ENCODE results near the gene MYOZ1.

The MYOZ1 gene

GRCh38 chr10:73647211-73647874, 6.1 kb upstream of the MYOZ1 start:
- Histone ChIP-seq H3K9ac (ENCODE audit: low read depth in 1 of 2, low read length in 2 of 2) (peak overlapping the region; percentile 58 to 63), H3K27me3 (ENCODE audit: control insufficient read depth in 1 of 2, insufficient read depth in 2 of 2, low read length in 2 of 2) (no peaks in the 10 kb centered on the region), H3K4me1 (ENCODE audit: control insufficient read depth in 1 of 2, insufficient read depth in 2 of 2, low read length in 2 of 2) (peaks cover 5 to 7% of the 10 kb centered on the region in 2 donors), H3K4me3 (ENCODE audit: low read depth in 1 of 2, low read length in 2 of 2) (peak overlapping the region; percentile 74 to 83), H3K36me3 (ENCODE audit: control insufficient read depth in 1 of 2, insufficient read depth in 2 of 2, low read length in 2 of 2) (no peaks in the 10 kb centered on the region), H3K9me3 (ENCODE audit: control insufficient read depth in 1 of 2, low read length in 2 of 2) (no peaks in the 10 kb centered on the region), H3K27ac (ENCODE audit: low read depth, low read length) (no peak overlapping the region)

GRCh38 chr10:73646598-73647041, 5.3 kb upstream of the MYOZ1 start:
- H3K4me1 ChIP-seq (ENCODE audit: control insufficient read depth in 1 of 2, insufficient read depth in 2 of 2, low read length in 2 of 2), result peaks cover 5 to 7% of the 10 kb centered on the region in 2 donors
- H3K4me3 ChIP-seq (ENCODE audit: low read depth in 1 of 2, low read length in 2 of 2), result no peak overlapping the region
- no peak overlapping the region for H3K9ac ChIP-seq (ENCODE audit: low read depth in 1 of 2, low read length in 2 of 2)
- H3K27ac ChIP-seq (ENCODE audit: low read depth, low read length), result no peak overlapping the region
- H3K36me3 ChIP-seq (ENCODE audit: control insufficient read depth in 1 of 2, insufficient read depth in 2 of 2, low read length in 2 of 2), result no peaks in the 10 kb centered on the region
- H3K27me3 ChIP-seq (ENCODE audit: control insufficient read depth in 1 of 2, insufficient read depth in 2 of 2, low read length in 2 of 2), result no peaks in the 10 kb centered on the region
- no peaks in the 10 kb centered on the region for H3K9me3 ChIP-seq (ENCODE audit: control insufficient read depth in 1 of 2, low read length in 2 of 2)

- peaks cover 5 to 7% of the 10 kb centered on the region in 2 donors for H3K4me1 ChIP-seq (ENCODE audit: control insufficient read depth in 1 of 2, insufficient read depth in 2 of 2, low read length in 2 of 2)
- no peak overlapping the region for H3K27ac ChIP-seq (ENCODE audit: low read depth, low read length)
These were observed 4.0 kb upstream of the MYOZ1 start for GRCh38 chr10:73645251-73645650.

GRCh38 chr10:73644767-73645166, 3.5 kb upstream of the MYOZ1 start:
- H3K4me1 ChIP-seq (ENCODE audit: control insufficient read depth in 1 of 2, insufficient read depth in 2 of 2, low read length in 2 of 2), result peaks cover 5 to 7% of the 10 kb centered on the region in 2 donors

More at GRCh38 chr10:73645251-73645650, 4.0 kb upstream of the MYOZ1 start:
- H3K36me3 ChIP-seq (ENCODE audit: control insufficient read depth in 1 of 2, insufficient read depth in 2 of 2, low read length in 2 of 2), result no peaks in the 10 kb centered on the region
- no peaks in the 10 kb centered on the region for H3K9me3 ChIP-seq (ENCODE audit: control insufficient read depth in 1 of 2, low read length in 2 of 2)
- H3K27me3 ChIP-seq (ENCODE audit: control insufficient read depth in 1 of 2, insufficient read depth in 2 of 2, low read length in 2 of 2), result no peaks in the 10 kb centered on the region
- no peak overlapping the region for H3K4me3 ChIP-seq (ENCODE audit: low read depth in 1 of 2, low read length in 2 of 2)
- H3K9ac ChIP-seq (ENCODE audit: low read depth in 1 of 2, low read length in 2 of 2), result no peak overlapping the region

GRCh38 chr10:73644015-73644743, 2.9 kb upstream of the MYOZ1 start:
- H3K27ac ChIP-seq (ENCODE audit: low read depth, low read length), result no peak overlapping the region
- peaks cover 5 to 7% of the 10 kb centered on the region in 2 donors for H3K4me1 ChIP-seq (ENCODE audit: control insufficient read depth in 1 of 2, insufficient read depth in 2 of 2, low read length in 2 of 2)
- H3K9me3 ChIP-seq (ENCODE audit: control insufficient read depth in 1 of 2, low read length in 2 of 2), result no peaks in the 10 kb centered on the region
- no peak overlapping the region for H3K9ac ChIP-seq (ENCODE audit: low read depth in 1 of 2, low read length in 2 of 2)
- H3K27me3 ChIP-seq (ENCODE audit: control insufficient read depth in 1 of 2, insufficient read depth in 2 of 2, low read length in 2 of 2), result no peaks in the 10 kb centered on the region
- H3K36me3 ChIP-seq (ENCODE audit: control insufficient read depth in 1 of 2, insufficient read depth in 2 of 2, low read length in 2 of 2), result no peaks in the 10 kb centered on the region
- no peak overlapping the region for H3K4me3 ChIP-seq (ENCODE audit: low read depth in 1 of 2, low read length in 2 of 2)

More at GRCh38 chr10:73644767-73645166, 3.5 kb upstream of the MYOZ1 start:
- H3K27ac ChIP-seq (ENCODE audit: low read depth, low read length), result no peak overlapping the region
- no peaks in the 10 kb centered on the region for H3K27me3 ChIP-seq (ENCODE audit: control insufficient read depth in 1 of 2, insufficient read depth in 2 of 2, low read length in 2 of 2)
- H3K9me3 ChIP-seq (ENCODE audit: control insufficient read depth in 1 of 2, low read length in 2 of 2), result no peaks in the 10 kb centered on the region
- H3K9ac ChIP-seq (ENCODE audit: low read depth in 1 of 2, low read length in 2 of 2), result no peak overlapping the region
- no peaks in the 10 kb centered on the region for H3K36me3 ChIP-seq (ENCODE audit: control insufficient read depth in 1 of 2, insufficient read depth in 2 of 2, low read length in 2 of 2)
- H3K4me3 ChIP-seq (ENCODE audit: low read depth in 1 of 2, low read length in 2 of 2), result no peak overlapping the region

- Histone ChIP-seq H3K4me1 (ENCODE audit: control insufficient read depth in 1 of 2, insufficient read depth in 2 of 2, low read length in 2 of 2) (peaks cover under 1 to 7% of the 10 kb centered on the region in 2 donors), H3K36me3 (ENCODE audit: control insufficient read depth in 1 of 2, insufficient read depth in 2 of 2, low read length in 2 of 2) (no peaks in the 10 kb centered on the region), H3K27ac (ENCODE audit: low read depth, low read length) (no peak overlapping the region), H3K4me3 (ENCODE audit: low read depth in 1 of 2, low read length in 2 of 2) (no peak overlapping the region), H3K9me3 (ENCODE audit: control insufficient read depth in 1 of 2, low read length in 2 of 2) (no peaks in the 10 kb centered on the region), H3K9ac (ENCODE audit: low read depth in 1 of 2, low read length in 2 of 2) (no peak overlapping the region), H3K27me3 (ENCODE audit: control insufficient read depth in 1 of 2, insufficient read depth in 2 of 2, low read length in 2 of 2) (no peaks in the 10 kb centered on the region)
These were observed 2.1 kb upstream of the MYOZ1 start for GRCh38 chr10:73643362-73643761.

GRCh38 chr10:73639286-73639685, 2.0 kb downstream of the MYOZ1 start:
- Histone ChIP-seq H3K27me3 (ENCODE audit: control insufficient read depth in 1 of 2, insufficient read depth in 2 of 2, low read length in 2 of 2) (no peaks in the 10 kb centered on the region), H3K9me3 (ENCODE audit: control insufficient read depth in 1 of 2, low read length in 2 of 2) (no peaks in the 10 kb centered on the region), H3K4me1 (ENCODE audit: control insufficient read depth in 1 of 2, insufficient read depth in 2 of 2, low read length in 2 of 2) (no peaks in the 10 kb centered on the region), H3K36me3 (ENCODE audit: control insufficient read depth in 1 of 2, insufficient read depth in 2 of 2, low read length in 2 of 2) (no peaks in the 10 kb centered on the region), H3K4me3 (ENCODE audit: low read depth in 1 of 2, low read length in 2 of 2) (no peak overlapping the region), H3K9ac (ENCODE audit: low read depth in 1 of 2, low read length in 2 of 2) (no peak overlapping the region), H3K27ac (ENCODE audit: low read depth, low read length) (no peak overlapping the region)

GRCh38 chr10:73635781-73636180, 5.5 kb downstream of the MYOZ1 start:
- Histone ChIP-seq H3K9me3 (ENCODE audit: control insufficient read depth in 1 of 2, low read length in 2 of 2) (no peaks in the 10 kb centered on the region), H3K27ac (ENCODE audit: low read depth, low read length) (no peak overlapping the region), H3K4me1 (ENCODE audit: control insufficient read depth in 1 of 2, insufficient read depth in 2 of 2, low read length in 2 of 2) (no peaks in the 10 kb centered on the region), H3K4me3 (ENCODE audit: low read depth in 1 of 2, low read length in 2 of 2) (no peak overlapping the region), H3K9ac (ENCODE audit: low read depth in 1 of 2, low read length in 2 of 2) (no peak overlapping the region), H3K36me3 (ENCODE audit: control insufficient read depth in 1 of 2, insufficient read depth in 2 of 2, low read length in 2 of 2) (no peaks in the 10 kb centered on the region), H3K27me3 (ENCODE audit: control insufficient read depth in 1 of 2, insufficient read depth in 2 of 2, low read length in 2 of 2) (no peaks in the 10 kb centered on the region)

GRCh38 chr10:73634421-73634820, 6.9 kb downstream of the MYOZ1 start:
- Histone ChIP-seq H3K27ac (ENCODE audit: low read depth, low read length) (no peak overlapping the region), H3K9ac (ENCODE audit: low read depth in 1 of 2, low read length in 2 of 2) (no peak overlapping the region), H3K4me1 (ENCODE audit: control insufficient read depth in 1 of 2, insufficient read depth in 2 of 2, low read length in 2 of 2) (no peaks in the 10 kb centered on the region), H3K4me3 (ENCODE audit: low read depth in 1 of 2, low read length in 2 of 2) (no peak overlapping the region), H3K27me3 (ENCODE audit: control insufficient read depth in 1 of 2, insufficient read depth in 2 of 2, low read length in 2 of 2) (no peaks in the 10 kb centered on the region), H3K9me3 (ENCODE audit: control insufficient read depth in 1 of 2, low read length in 2 of 2) (no peaks in the 10 kb centered on the region), H3K36me3 (ENCODE audit: control insufficient read depth in 1 of 2, insufficient read depth in 2 of 2, low read length in 2 of 2) (no peaks in the 10 kb centered on the region)

- Histone ChIP-seq H3K36me3 (ENCODE audit: control insufficient read depth in 1 of 2, insufficient read depth in 2 of 2, low read length in 2 of 2) (no peaks in the 10 kb centered on the region), H3K27me3 (ENCODE audit: control insufficient read depth in 1 of 2, insufficient read depth in 2 of 2, low read length in 2 of 2) (no peaks in the 10 kb centered on the region), H3K4me3 (ENCODE audit: low read depth in 1 of 2, low read length in 2 of 2) (no peak overlapping the region), H3K4me1 (ENCODE audit: control insufficient read depth in 1 of 2, insufficient read depth in 2 of 2, low read length in 2 of 2) (peaks cover 3 to 9% of the 10 kb centered on the region in 2 donors), H3K9me3 (ENCODE audit: control insufficient read depth in 1 of 2, low read length in 2 of 2) (no peaks in the 10 kb centered on the region), H3K9ac (ENCODE audit: low read depth in 1 of 2, low read length in 2 of 2) (no peak overlapping the region), H3K27ac (ENCODE audit: low read depth, low read length) (no peak overlapping the region)
These were observed 12.1 kb downstream of the MYOZ1 start for GRCh38 chr10:73629165-73629564.
